MG63 (cell line): Measurements from ENCODE around the gene SLC22A15. TPM values are rescaled to one million over a fixed set of nuclear protein-coding genes. Genes with fewer than 3 reads are reported as not detected.
A peak's percentile ranks its signal among the peaks of the same experiment; 100 is the strongest.

ENCODE experiments used
- DNase-seq: peaks from one replicate; pipeline ENCODE4 v3.0.0-alpha.2; 2020
- H3K27me3 ChIP-seq: fragments of 250-450 bp; sonication (Bioruptor Pico); 2 replicates; pipeline ENCODE4 v1.5.1; 2020; ENCODE audit warnings: mild to moderate bottlenecking, moderate library complexity
- H3K36me3 ChIP-seq: fragments of 250-450 bp; sonication (Bioruptor Pico); 2 replicates; pipeline ENCODE4 v1.5.1; 2020; ENCODE audit warnings: mild to moderate bottlenecking, moderate library complexity
- H3K4me3 ChIP-seq: fragments of 250-450 bp; sonication (Bioruptor Pico); 2 replicates; pipeline ENCODE4 v1.5.1; 2020; ENCODE audit warnings: mild to moderate bottlenecking, moderate library complexity
- H3K9me3 ChIP-seq: fragments of 250-450 bp; sonication (Bioruptor Pico); 2 replicates; pipeline ENCODE4 v1.5.1; 2020; ENCODE audit warnings: mild to moderate bottlenecking, moderate library complexity
- total RNA-seq: library from RNA; depleted of rRNA; stranded (reverse); fragments of >200 nt; shearing (Covaris generic); gene quantifications from 2 replicates; pipeline ENCODE4 v1.2.3, GENCODE V29; 2014; ENCODE audit warnings: low replicate concordance; rRNA removed

The SLC22A15 gene
- total RNA-seq, 1 experiment from 2014 or later, result 0.46 TPM

- DNase-seq, result no peak
- Histone ChIP-seq H3K9me3 (no peaks in the 10 kb centered on the region), H3K27me3 (no peaks in the 10 kb centered on the region), H3K36me3 (no peaks in the 10 kb centered on the region), H3K4me3 (no peak overlapping the region)
Measured at GRCh38 chr1:116106646-116107045, 130.3 kb downstream of the SLC22A15 start.

GRCh38 chr1:116107371-116107770, 131.1 kb downstream of the SLC22A15 start:
- no peak overlapping the region for H3K4me3 ChIP-seq
- no peak for DNase-seq

GRCh38 chr1:116110567-116111523, 134.5 kb downstream of the SLC22A15 start, which contains the start of gene MAB21L3:
Gene MAB21L3, plus strand, starts transcription at chr1:116111399. Its CDS starts 1,217 bp downstream, at chr1:116112616.
- H3K9me3 ChIP-seq, result no peaks in the 10 kb centered on the region
- H3K4me3 ChIP-seq, result no peak within 1 kb of the TSS
- DNase-seq, result no peak
- H3K36me3 ChIP-seq, result no peaks in the 10 kb centered on the region
- no peaks in the 10 kb centered on the region for H3K27me3 ChIP-seq

More at GRCh38 chr1:116107371-116107770, 131.1 kb downstream of the SLC22A15 start:
- H3K9me3 ChIP-seq, result no peaks in the 10 kb centered on the region
- H3K36me3 ChIP-seq, result no peaks in the 10 kb centered on the region
- no peaks in the 10 kb centered on the region for H3K27me3 ChIP-seq

- no peaks in the 10 kb centered on the region for H3K27me3 ChIP-seq
- H3K4me3 ChIP-seq, result no peak overlapping the region
- no peaks in the 10 kb centered on the region for H3K9me3 ChIP-seq
- H3K36me3 ChIP-seq, result no peaks in the 10 kb centered on the region
- no peak for DNase-seq
Measured at GRCh38 chr1:116111524-116112021, 135.3 kb downstream of the SLC22A15 start.

GRCh38 chr1:116112388-116113140, 136.3 kb downstream of the SLC22A15 start:
- H3K36me3 ChIP-seq, result no peaks in the 10 kb centered on the region
- no peak overlapping the region for H3K4me3 ChIP-seq
- DNase-seq, result no peak
- no peaks in the 10 kb centered on the region for H3K27me3 ChIP-seq
- H3K9me3 ChIP-seq, result no peaks in the 10 kb centered on the region

- no peaks in the 10 kb centered on the region for H3K36me3 ChIP-seq
- no peaks in the 10 kb centered on the region for H3K9me3 ChIP-seq
- H3K27me3 ChIP-seq, result no peaks in the 10 kb centered on the region
- no peak for DNase-seq
- H3K4me3 ChIP-seq, result no peak overlapping the region
Measured at GRCh38 chr1:116113615-116114014, 137.3 kb downstream of the SLC22A15 start.

- Histone ChIP-seq H3K27me3 (no peaks in the 10 kb centered on the region), H3K4me3 (no peak overlapping the region), H3K9me3 (no peaks in the 10 kb centered on the region), H3K36me3 (no peaks in the 10 kb centered on the region)
- peak; percentile 83 for DNase-seq
Measured at GRCh38 chr1:116115476-116116439, 139.4 kb downstream of the SLC22A15 start.

GRCh38 chr1:116118471-116118870, 142.2 kb downstream of the SLC22A15 start:
- no peak for DNase-seq
- H3K9me3 ChIP-seq, result no peaks in the 10 kb centered on the region
- H3K27me3 ChIP-seq, result no peaks in the 10 kb centered on the region
- no peaks in the 10 kb centered on the region for H3K36me3 ChIP-seq
- H3K4me3 ChIP-seq, result no peak overlapping the region

Other genes starting within 250 kb of the SLC22A15 start
- not detected in 2 replicates for gene CASQ2, start 207.8 kb upstream of the SLC22A15 start, total RNA-seq
- not detected in 2 replicates for gene NHLH2, start 135.4 kb upstream of the SLC22A15 start, total RNA-seq
- gene MAB21L3, start 134.9 kb downstream of the SLC22A15 start, total RNA-seq, result 1.3 TPM in 1 of 2 replicates, not detected in the other